ENCODE data around the gene ZNF365. TPM values are rescaled to one million over a fixed set of nuclear protein-coding genes. Genes with fewer than 3 reads are reported as not detected.

Gene ZNF365
- total and polyA plus RNA-seq, 8 donors = 0.18 to 0.40 TPM; not detected in 6

DNA sequence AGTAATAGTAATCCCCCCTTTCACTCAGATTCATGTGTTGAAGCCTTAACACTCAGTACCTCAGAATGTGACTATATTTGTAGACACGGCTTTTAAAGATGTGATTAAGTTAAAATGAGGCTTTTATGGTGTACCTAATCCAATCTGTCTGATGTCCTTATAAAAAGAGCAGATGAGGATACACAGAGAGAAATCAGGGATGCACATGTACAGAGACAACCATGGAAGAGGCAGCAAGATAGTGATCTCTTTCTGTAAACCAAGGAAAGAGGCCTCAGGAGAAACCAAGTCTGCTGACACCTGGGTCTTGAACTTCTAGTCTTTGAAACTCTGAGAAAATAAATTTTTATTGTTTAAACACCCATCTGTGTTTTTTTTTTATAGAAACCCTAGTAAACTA, 44.0 kb upstream of the ZNF365 start:
- H3K9me3 ChIP-seq = peaks cover 0 to 8% (median 0%) of the 10 kb centered on the region in 4 donors
- H3K4me3 ChIP-seq = no peak overlapping the region
- no peaks in the 10 kb centered on the region for H3K36me3 ChIP-seq
- H3K4me1 ChIP-seq = no peaks in the 10 kb centered on the region
- DNase-seq = no peak
- no peak overlapping the region for H3K27ac ChIP-seq
- TF ChIP-seq POLR2AphosphoS5 (IDR thresholded peaks at IDR 0.05) (no peak), POLR2A (IDR thresholded peaks at IDR 0.05) (no peak), EP300 (IDR thresholded peaks at IDR 0.05) (no peak)
- TF ChIP-seq, protein P1, sequence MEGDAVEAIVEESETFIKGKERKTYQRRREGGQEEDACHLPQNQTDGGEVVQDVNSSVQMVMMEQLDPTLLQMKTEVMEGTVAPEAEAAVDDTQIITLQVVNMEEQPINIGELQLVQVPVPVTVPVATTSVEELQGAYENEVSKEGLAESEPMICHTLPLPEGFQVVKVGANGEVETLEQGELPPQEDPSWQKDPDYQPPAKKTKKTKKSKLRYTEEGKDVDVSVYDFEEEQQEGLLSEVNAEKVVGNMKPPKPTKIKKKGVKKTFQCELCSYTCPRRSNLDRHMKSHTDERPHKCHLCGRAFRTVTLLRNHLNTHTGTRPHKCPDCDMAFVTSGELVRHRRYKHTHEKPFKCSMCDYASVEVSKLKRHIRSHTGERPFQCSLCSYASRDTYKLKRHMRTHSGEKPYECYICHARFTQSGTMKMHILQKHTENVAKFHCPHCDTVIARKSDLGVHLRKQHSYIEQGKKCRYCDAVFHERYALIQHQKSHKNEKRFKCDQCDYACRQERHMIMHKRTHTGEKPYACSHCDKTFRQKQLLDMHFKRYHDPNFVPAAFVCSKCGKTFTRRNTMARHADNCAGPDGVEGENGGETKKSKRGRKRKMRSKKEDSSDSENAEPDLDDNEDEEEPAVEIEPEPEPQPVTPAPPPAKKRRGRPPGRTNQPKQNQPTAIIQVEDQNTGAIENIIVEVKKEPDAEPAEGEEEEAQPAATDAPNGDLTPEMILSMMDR (IDR thresholded peaks at IDR 0.05) = no peak
- intact Hi-C loops (cut with DNase I; ENCODE audit: low total_unique reads) = no loop called here
- H3K27me3 ChIP-seq = no peaks in the 10 kb centered on the region
- 82 to 92% (median 90%) methylated on average over 1 of the region's 1 CpG for WGBS, 5 donors

DNA sequence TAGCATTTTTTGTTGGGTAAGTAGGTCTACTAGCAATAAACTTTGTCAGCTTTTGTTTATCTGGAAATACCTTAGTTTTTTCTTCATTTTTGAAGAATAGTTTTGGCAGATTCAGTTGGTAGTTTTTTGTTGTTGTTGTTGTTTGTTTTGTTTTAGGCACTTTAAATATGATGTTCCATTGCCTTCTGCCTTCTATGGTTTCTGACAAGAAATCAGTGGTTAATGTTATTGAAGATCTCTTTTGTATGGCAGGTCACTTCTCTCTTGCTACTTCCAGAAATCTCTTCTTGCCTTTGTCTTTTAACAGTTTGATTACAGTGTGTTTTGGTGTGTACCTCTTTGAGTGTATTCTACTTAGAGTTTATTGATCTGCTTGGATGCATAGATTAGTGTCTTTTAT, 41.8 kb upstream of the ZNF365 start:
- Histone ChIP-seq H3K4me1 (no peaks in the 10 kb centered on the region), H3K27ac (no peak overlapping the region), H3K36me3 (no peaks in the 10 kb centered on the region), H3K27me3 (no peaks in the 10 kb centered on the region), H3K9me3 (peaks cover 0 to 8% (median 0%) of the 10 kb centered on the region in 4 donors), H3K4me3 (no peak overlapping the region)
- TF ChIP-seq POLR2AphosphoS5 (IDR thresholded peaks at IDR 0.05) = no peak
- TF ChIP-seq, protein P1 (IDR thresholded peaks at IDR 0.05) = no peak
- no peak for TF ChIP-seq POLR2A (IDR thresholded peaks at IDR 0.05)
- TF ChIP-seq EP300 (IDR thresholded peaks at IDR 0.05) = no peak
- intact Hi-C loops (cut with DNase I; ENCODE audit: low total_unique reads) = no loop called here
- DNase-seq = no peak

DNA sequence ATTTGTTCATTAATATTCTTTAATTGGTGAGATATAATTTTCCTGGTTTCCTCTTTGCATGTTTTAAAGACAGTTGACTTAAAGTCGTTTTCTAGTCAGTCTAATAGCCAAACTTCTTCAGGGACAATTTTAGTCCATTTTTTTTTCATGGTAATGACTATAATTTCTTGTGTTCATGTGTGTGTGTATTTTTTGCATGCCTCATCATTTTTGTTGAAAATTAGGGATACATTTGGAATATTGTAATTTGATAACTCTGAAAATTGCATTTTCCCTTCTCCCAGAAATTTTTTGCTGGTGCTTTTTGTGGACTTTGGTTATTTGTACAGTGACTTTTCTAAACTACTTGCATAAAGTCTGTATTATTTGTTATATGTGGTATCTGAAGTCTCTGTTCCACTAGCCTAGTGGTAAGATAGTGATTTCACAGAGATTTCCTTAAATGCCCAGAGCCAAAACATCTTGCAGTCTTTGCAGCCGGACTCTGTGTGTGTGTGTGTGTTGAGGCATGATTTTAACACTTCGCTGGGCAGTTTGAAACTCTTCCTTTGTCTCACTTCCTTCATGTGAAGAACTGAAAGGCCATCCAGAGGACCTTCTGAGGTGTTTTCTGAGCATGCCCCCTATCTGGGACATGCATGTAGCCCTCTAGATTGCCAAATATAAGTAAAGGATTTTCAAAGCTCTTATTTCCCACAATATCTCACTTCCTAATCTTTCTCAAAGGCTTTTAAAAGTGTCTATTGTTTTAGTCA, 40.9 kb upstream of the ZNF365 start:
- Histone ChIP-seq H3K36me3 (no peaks in the 10 kb centered on the region), H3K9me3 (peaks cover 0 to 8% (median 0%) of the 10 kb centered on the region in 4 donors), H3K27ac (no peak overlapping the region), H3K27me3 (no peaks in the 10 kb centered on the region), H3K4me3 (no peak overlapping the region), H3K4me1 (no peaks in the 10 kb centered on the region)
- DNase-seq = no peak
- WGBS, 5 donors = 52 to 68% (median 62%) methylated on average over 3 of the region's 3 CpGs
- intact Hi-C loops (cut with DNase I; ENCODE audit: low total_unique reads) = no loop called here
- TF ChIP-seq POLR2A (IDR thresholded peaks at IDR 0.05) = no peak
- no peak for TF ChIP-seq EP300 (IDR thresholded peaks at IDR 0.05)
- TF ChIP-seq, protein P1 (IDR thresholded peaks at IDR 0.05) = no peak
- TF ChIP-seq POLR2AphosphoS5 (IDR thresholded peaks at IDR 0.05) = no peak

DNA sequence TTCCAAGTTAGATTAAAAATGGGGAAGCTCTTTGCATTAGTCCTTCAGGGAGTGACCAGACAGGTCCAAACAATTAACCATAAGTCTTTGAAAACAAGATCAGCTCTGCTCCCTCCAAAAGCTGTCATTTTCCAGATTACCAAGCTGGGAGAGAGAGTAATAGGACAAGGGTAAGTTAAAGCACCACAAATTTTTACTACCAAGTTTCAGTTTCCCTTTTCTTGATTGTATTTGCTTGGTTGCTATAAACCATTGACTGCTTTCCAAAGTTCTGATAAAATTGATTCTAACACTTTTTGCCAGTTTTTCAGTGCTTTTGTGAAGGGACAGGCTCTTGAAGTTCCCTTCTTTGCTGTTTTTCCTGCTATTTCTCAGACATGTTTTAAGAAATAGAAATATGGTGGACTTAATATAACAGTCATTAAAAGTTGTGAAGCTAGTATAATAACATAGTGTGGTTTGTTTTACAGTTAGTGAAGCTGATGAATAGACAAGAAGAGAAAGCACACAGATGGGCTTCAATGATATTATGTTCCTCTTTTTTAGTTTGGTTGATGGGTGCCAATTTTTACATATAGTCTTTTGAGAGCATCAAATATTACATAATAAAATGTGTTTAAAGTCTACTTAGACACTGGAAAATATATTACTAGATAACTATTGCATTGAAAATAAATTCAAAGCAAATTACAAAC, 40.0 kb upstream of the ZNF365 start:
- DNase-seq = no peak
- Histone ChIP-seq H3K4me1 (no peaks in the 10 kb centered on the region), H3K27ac (no peak overlapping the region), H3K4me3 (no peak overlapping the region), H3K27me3 (no peaks in the 10 kb centered on the region), H3K36me3 (no peaks in the 10 kb centered on the region), H3K9me3 (peaks cover 0 to 8% (median 0%) of the 10 kb centered on the region in 4 donors)
- intact Hi-C loops (cut with DNase I; ENCODE audit: low total_unique reads) = no loop called here
- TF ChIP-seq POLR2AphosphoS5 (IDR thresholded peaks at IDR 0.05) = no peak
- no peak for TF ChIP-seq POLR2A (IDR thresholded peaks at IDR 0.05)
- TF ChIP-seq, protein P1 (IDR thresholded peaks at IDR 0.05) = no peak
- no peak for TF ChIP-seq EP300 (IDR thresholded peaks at IDR 0.05)

Data from stomach (tissue), 9 donors.